MM.1S (cell line): ENCODE results near the gene NPHS1.

Source experiments
- CTCF ChIP-seq: fragments of 300-600 bp; sonication (generic); IDR thresholded peaks from 2 replicates; pipeline ENCODE4 v1.5.1; 2016; ENCODE audit warnings: antibody characterized with exemption, low read length, mixed read lengths
- EZH2 ChIP-seq: fragments of 300-600 bp; sonication (generic); optimal IDR thresholded peaks from 2 replicates; pipeline ENCODE3; 2017; ENCODE audit warnings: low read depth, mild to moderate bottlenecking, antibody characterized with exemption, low read length, mixed read lengths

GRCh38 chr19:35841961-35842595, 10.2 kb downstream of the NPHS1 start:
- TF ChIP-seq CTCF (no peak), EZH2 (no peak)
